NCI-H1417 treated with DMSO at 0.1 percent for 48 hours (cell line): Measurements from ENCODE around the gene SYCP2L.

ENCODE experiments used
- DNase-seq: peaks from one replicate; lab custom pipeline; 2025; lab: John Stamatoyannopoulos, UW

The SYCP2L gene

DNA sequence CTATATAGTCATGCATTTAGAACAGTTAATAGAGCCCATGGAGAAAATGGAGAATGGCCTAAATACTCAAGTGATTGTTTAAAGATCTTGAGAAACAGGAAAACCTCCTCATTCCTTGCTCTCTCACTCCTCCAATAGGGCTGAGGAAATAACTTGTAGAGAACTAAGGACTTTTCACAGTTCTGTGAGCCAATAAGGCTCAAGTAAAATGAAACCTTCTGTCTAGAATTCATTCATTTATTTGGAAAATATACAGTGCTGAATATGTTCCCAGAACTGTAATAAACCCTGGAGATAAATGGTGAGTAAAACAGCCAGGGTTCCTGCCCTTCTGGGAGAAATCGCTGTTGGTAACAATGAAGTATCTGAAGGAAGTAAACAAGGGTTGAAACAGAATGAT, 122.0 kb downstream of the SYCP2L start:
- no peak for DNase-seq

DNA sequence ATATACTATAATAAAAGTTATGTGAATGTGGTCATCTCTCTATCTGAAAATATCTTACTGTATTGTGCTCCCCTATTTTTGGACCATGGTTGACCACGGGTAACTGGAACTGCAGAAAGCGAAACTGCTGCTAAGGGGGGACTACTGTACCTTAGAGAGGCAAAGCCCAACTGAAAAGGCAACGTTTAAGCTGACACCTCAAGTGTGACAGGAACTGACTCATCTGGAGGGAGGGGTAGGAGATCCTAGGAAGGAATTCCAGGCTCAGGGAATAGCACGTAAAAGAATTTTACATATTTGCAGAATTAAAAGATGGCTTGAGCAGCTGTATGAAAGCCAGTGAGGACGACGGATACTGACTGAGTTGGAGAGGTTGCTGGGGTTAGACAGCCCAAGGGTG, 122.5 kb downstream of the SYCP2L start:
- no peak for DNase-seq

DNA sequence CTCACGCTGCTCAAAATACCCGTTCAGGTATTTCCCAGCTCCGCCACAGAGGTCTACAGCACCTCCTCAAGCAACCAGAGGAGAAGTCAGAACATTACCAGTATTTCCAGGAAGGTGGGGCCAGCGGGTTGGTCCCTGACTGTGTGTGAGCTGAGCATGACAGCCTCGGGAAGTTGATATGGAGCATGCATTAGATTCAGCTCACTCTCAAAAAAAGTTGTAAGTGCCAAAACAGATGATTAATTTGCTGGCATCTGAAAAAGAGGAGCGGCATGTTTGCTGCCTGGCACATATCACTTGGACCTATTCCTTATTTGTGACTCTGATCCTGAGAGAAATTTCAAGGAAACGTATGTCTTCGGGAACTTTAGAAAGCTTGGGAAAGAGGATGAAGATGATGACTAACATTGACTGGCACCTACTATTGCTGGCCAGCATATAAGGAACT, 125.0 kb downstream of the SYCP2L start:
- no peak for DNase-seq

- DNase-seq: no peak
These were observed 125.5 kb downstream of the SYCP2L start for GRCh38 chr6:11012295-11012754.

DNA sequence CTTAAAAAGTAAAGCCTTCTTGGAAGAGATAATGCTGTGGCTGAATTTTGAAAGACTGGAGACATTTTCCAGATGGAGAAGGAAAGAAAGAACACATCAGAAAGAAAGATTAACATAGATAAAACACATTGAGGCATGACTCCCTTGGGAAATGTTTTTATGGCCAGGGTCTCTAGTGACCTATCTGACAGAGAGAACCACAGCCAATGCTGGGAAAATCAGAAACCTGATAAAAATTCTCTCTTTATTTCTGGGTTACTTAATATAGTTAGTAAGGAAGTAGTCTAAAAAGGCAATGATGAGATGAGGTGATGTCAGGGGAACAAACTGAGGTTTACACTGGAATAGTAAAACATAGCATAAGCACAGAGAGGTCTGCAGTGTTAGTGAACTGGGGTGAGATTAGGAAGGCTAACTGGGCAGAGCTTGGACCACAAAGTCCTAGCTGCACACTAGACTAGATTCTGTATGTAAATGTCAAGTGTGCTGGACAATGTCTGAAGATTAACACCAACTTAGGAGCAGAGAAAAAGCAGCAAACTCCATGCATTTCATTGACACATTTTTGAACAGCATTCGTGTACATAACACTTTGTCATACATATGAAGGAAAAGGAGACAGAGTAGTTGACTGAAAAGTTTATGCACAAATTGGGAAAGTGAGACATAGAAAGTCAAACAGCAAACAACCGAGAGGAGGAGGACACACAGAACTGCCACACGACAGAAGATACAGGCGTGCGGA, 126.3 kb downstream of the SYCP2L start:
- no peak for DNase-seq

- no peak for DNase-seq
These were observed 126.8 kb downstream of the SYCP2L start for GRCh38 chr6:11013721-11014070.

GRCh38 chr6:11015102-11015501, 128.2 kb downstream of the SYCP2L start:
- DNase-seq: no peak

DNA sequence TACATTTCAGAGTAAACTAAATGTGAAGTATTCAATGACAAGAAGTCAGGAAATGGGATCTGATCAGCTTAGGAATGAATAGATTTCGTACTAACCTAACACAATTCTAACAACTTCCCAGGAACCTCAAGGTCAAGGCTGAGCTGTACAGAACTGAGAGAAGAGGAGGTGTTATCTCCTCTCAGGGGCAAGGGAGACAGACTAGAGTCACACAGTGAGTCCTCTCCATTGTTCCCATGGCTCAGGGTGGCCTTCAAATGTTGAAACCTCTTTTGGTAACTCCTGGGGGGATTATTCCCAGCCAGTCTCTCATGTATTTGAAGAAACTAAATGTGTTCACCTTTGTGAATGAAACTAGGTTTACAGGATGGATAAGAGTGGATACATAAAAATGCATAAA, 129.6 kb downstream of the SYCP2L start:
- DNase-seq: no peak

- DNase-seq: no peak
These were observed 130.2 kb downstream of the SYCP2L start for GRCh38 chr6:11017090-11017489.

GRCh38 chr6:11018225-11018624, 131.4 kb downstream of the SYCP2L start:
- no peak for DNase-seq

GRCh38 chr6:11021003-11021402, 134.2 kb downstream of the SYCP2L start:
- no peak for DNase-seq

DNA sequence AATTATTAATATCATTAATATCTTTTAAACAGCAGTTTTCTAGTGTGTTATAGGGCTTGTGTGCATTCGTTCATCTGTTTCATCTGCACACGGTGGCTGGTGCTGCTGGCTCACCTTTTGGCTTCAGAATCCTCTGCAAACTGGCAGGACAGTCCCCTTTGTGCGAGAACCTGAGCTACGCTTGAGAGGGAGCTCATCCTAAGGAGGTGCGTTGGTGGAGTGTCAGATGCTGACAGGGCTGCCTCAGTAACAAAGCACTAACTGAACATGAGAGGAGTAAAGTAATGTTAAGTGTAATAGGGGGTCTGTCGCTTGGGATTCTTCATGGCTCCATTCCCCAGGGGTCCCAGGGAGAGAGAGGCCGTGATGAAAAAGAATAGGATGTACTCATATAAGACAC, 134.9 kb downstream of the SYCP2L start:
- no peak for DNase-seq

DNA sequence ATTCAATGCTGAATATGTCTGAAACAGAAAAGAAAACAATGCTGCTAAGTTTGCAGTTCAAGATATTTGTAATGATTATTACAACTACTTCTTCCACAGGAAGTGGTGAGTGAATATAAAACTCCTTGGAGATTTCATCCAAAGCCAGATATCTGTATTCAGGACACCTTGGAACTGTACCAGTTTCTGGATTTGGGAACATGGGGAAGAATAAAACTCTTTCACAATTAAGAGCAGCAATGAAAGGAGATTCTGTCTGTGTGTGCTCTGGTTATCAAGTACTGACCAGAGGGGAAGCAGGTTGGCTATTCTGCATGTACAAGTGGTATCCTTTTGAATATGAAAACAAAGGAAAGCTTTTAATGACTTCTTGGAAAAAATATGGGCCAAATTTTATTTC, 136.2 kb downstream of the SYCP2L start:
- no peak for DNase-seq
